ENCODE data around the gene TLL2.

The TLL2 gene

DNA sequence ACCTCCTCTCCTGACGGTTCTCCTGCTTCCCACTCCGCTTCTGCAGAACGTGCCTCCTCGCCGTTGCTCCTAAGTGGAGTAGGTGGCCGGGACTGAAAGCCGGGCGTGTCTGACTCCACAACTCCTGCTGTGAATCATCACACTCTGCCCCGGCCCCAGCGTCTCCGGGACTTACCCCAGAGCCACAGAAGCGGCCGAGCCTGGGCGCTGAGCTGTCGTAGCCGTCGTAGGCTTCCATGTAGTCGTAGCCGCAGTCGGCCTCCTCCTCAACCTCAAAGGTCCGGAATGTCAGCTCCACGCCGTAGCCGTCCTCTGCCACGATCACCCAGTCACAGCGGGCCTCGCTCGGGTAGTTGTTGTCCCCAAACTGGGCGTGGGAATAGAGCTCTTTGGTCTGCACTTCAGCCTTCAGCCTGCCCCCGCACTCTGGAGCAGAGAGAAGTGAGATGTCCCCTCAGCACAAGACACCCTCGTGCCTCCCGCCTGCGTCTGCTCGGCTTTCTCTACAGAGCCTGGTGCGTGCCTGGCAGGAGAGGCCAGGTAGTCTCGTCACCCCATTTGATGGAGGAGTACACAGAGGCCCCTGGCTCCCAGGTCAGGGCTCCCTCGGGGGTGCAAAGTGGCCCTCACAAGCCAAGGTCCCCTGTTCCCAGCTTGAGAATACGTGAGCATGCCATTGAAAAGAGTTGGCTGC is 143.7 kb downstream of the TLL2 start:
- DNase-seq = no peak
- TF ChIP-seq EZH2 (optimal IDR thresholded peaks at IDR 0.05; ENCODE audit: low read depth, low read length) = no peak
- no peak for TF ChIP-seq EZH2phosphoT487 (IDR thresholded peaks at IDR 0.05; ENCODE audit: low read length)
- TF ChIP-seq, protein P1, sequence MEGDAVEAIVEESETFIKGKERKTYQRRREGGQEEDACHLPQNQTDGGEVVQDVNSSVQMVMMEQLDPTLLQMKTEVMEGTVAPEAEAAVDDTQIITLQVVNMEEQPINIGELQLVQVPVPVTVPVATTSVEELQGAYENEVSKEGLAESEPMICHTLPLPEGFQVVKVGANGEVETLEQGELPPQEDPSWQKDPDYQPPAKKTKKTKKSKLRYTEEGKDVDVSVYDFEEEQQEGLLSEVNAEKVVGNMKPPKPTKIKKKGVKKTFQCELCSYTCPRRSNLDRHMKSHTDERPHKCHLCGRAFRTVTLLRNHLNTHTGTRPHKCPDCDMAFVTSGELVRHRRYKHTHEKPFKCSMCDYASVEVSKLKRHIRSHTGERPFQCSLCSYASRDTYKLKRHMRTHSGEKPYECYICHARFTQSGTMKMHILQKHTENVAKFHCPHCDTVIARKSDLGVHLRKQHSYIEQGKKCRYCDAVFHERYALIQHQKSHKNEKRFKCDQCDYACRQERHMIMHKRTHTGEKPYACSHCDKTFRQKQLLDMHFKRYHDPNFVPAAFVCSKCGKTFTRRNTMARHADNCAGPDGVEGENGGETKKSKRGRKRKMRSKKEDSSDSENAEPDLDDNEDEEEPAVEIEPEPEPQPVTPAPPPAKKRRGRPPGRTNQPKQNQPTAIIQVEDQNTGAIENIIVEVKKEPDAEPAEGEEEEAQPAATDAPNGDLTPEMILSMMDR (IDR thresholded peaks at IDR 0.05; ENCODE audit: low read length) = no peak
- Histone ChIP-seq H3K79me2 (ENCODE audit: low read length) (no peaks in the 10 kb centered on the region), H3K9me3 (replicated peaks; ENCODE audit: insufficient read depth, low read length) (no peaks in the 10 kb centered on the region), H2AFZ (ENCODE audit: low read length) (no peak overlapping the region), H3K4me2 (ENCODE audit: low read depth, low read length) (no peak overlapping the region), H3F3A (ENCODE audit: insufficient read depth, low read length) (no peaks in the 10 kb centered on the region), H3K27me3 (replicated peaks; ENCODE audit: insufficient read depth, low read length) (peaks cover 22% of the 10 kb centered on the region; the same call in 1 of the 2 replicates), H3K36me3 (replicated peaks; ENCODE audit: insufficient read depth, low read length) (no peaks in the 10 kb centered on the region), H3K4me1 (ENCODE audit: low read length) (0 out of 2 replicates have a peak, but pooled peaks cover 5% of the 10 kb centered on the region), H4K20me1 (ENCODE audit: insufficient read depth, low read length) (no peaks in the 10 kb centered on the region), H3K9ac (ENCODE audit: low read length) (no peak overlapping the region), H3K27ac (ENCODE audit: low read length) (no peak overlapping the region), H3K9me2 (replicated peaks; ENCODE audit: insufficient read depth, low read length) (no peaks in the 10 kb centered on the region), H3K4me3 (ENCODE audit: low read length) (no peak overlapping the region)

DNA sequence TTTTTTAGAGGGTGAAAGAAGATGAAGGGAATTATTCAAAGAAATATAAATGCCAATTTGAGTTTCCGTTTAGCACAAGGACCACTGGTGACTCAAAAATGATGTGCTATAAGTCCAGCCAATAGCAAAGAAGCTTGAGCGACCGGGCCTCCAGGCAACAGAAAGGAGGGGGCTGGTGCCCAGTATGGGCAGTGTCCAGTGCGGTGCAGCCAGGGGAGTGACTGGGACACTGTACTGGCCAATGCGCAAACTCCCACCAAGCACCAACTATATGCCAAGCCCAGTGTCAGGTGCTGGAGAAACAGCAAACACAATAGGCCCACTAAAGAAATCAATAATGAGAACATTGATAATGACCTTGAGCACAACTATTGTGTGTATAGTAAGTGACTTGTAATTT is 144.8 kb downstream of the TLL2 start:
- H2AFZ ChIP-seq (ENCODE audit: low read length) = no peak overlapping the region
- no peak overlapping the region for H3K4me3 ChIP-seq (ENCODE audit: low read length)
- H3K36me3 ChIP-seq (replicated peaks; ENCODE audit: insufficient read depth, low read length) = no peaks in the 10 kb centered on the region
- TF ChIP-seq, protein P1 (IDR thresholded peaks at IDR 0.05; ENCODE audit: low read length) = no peak
- TF ChIP-seq EZH2 (optimal IDR thresholded peaks at IDR 0.05; ENCODE audit: low read depth, low read length) (no peak), EZH2phosphoT487 (IDR thresholded peaks at IDR 0.05; ENCODE audit: low read length) (no peak)
- H3K9me2 ChIP-seq (replicated peaks; ENCODE audit: insufficient read depth, low read length) = no peaks in the 10 kb centered on the region
- no peaks in the 10 kb centered on the region for H3K9me3 ChIP-seq (replicated peaks; ENCODE audit: insufficient read depth, low read length)
- DNase-seq = no peak
- no peak overlapping the region for H3K9ac ChIP-seq (ENCODE audit: low read length)
- H3K27ac ChIP-seq (ENCODE audit: low read length) = no peak overlapping the region
- H4K20me1 ChIP-seq (ENCODE audit: insufficient read depth, low read length) = no peaks in the 10 kb centered on the region
- H3K79me2 ChIP-seq (ENCODE audit: low read length) = no peaks in the 10 kb centered on the region
- H3K4me1 ChIP-seq (ENCODE audit: low read length) = no peaks in the 10 kb centered on the region
- peaks cover 16% of the 10 kb centered on the region; the same call in 1 of the 2 replicates for H3K27me3 ChIP-seq (replicated peaks; ENCODE audit: insufficient read depth, low read length)
- no peaks in the 10 kb centered on the region for H3F3A ChIP-seq (ENCODE audit: insufficient read depth, low read length)
- H3K4me2 ChIP-seq (ENCODE audit: low read depth, low read length) = no peak overlapping the region

DNA sequence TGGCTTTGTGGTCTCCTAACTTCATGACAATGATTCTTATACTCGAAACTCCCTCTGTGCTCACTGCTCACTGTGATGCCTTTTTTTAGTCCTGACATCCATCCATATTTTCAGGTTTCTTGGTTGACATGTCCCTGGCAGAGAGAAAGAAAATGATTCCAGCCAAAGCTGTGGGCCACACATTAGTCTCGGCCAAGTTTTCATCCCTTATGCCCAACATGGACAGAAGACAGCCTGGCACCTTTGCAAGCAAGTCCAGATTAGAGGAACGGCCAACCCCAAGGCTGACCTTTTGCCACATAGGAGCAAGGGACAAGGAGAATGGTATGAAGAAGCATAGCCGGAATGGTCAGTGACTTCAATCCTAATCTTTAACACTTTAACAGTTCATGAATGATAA is 146.3 kb downstream of the TLL2 start:
- H3K9me3 ChIP-seq (replicated peaks; ENCODE audit: insufficient read depth, low read length) = no peaks in the 10 kb centered on the region
- no peaks in the 10 kb centered on the region for H3K36me3 ChIP-seq (replicated peaks; ENCODE audit: insufficient read depth, low read length)
- H3K4me3 ChIP-seq (ENCODE audit: low read length) = no peak overlapping the region
- peaks cover 7% of the 10 kb centered on the region; the same call in 1 of the 2 replicates for H3K27me3 ChIP-seq (replicated peaks; ENCODE audit: insufficient read depth, low read length)
- no peak for TF ChIP-seq EZH2 (optimal IDR thresholded peaks at IDR 0.05; ENCODE audit: low read depth, low read length)
- TF ChIP-seq, protein P1 (IDR thresholded peaks at IDR 0.05; ENCODE audit: low read length) = no peak
- no peak for TF ChIP-seq EZH2phosphoT487 (IDR thresholded peaks at IDR 0.05; ENCODE audit: low read length)
- no peak overlapping the region for H2AFZ ChIP-seq (ENCODE audit: low read length)
- DNase-seq = no peak
- H3K79me2 ChIP-seq (ENCODE audit: low read length) = no peaks in the 10 kb centered on the region
- H3K4me1 ChIP-seq (ENCODE audit: low read length) = no peaks in the 10 kb centered on the region
- H3K9me2 ChIP-seq (replicated peaks; ENCODE audit: insufficient read depth, low read length) = no peaks in the 10 kb centered on the region
- no peak overlapping the region for H3K27ac ChIP-seq (ENCODE audit: low read length)
- no peaks in the 10 kb centered on the region for H4K20me1 ChIP-seq (ENCODE audit: insufficient read depth, low read length)
- no peak overlapping the region for H3K4me2 ChIP-seq (ENCODE audit: low read depth, low read length)
- no peaks in the 10 kb centered on the region for H3F3A ChIP-seq (ENCODE audit: insufficient read depth, low read length)
- no peak overlapping the region for H3K9ac ChIP-seq (ENCODE audit: low read length)
